Adrenal gland (tissue), 12 donors: Measurements from ENCODE around the gene TCEA3. TPM values are rescaled to one million over a fixed set of nuclear protein-coding genes. Genes with fewer than 3 reads are reported as not detected.

Experiments
- DNase-seq, 7 donors: peaks; one replicate each; pipeline ENCODE4 v3.0.0-alpha.2; 2019 to 2020
- H3K27ac ChIP-seq, 5 donors: fragments of 200-600 bp; sonication (generic) in 4 of 5; 1 replicate in 3 of 5; 2 replicates in 2 of 5; pipeline versions ENCODE4 v1.5.1 to v1.8.0; 2016 to 2020; ENCODE audit warnings: mild to moderate bottlenecking in 1 of 5
- H3K27me3 ChIP-seq: fragments of 200-600 bp; 2 replicates; pipeline ENCODE4 v1.8.0; 2021
- H3K36me3 ChIP-seq, 2 donors: fragments of 200-600 bp; replicated peaks in 1 of 2; 1 replicate in 1 of 2; 2 replicates in 1 of 2; pipeline versions ENCODE4 v1.5.1 to v1.8.0; 2018 to 2022
- H3K4me1 ChIP-seq, 2 donors: fragments of 200-600 bp; replicated peaks in 1 of 2; 1 replicate in 1 of 2; 2 replicates in 1 of 2; pipeline versions ENCODE4 v1.5.1 to v1.8.0; 2018 to 2021
- H3K4me3 ChIP-seq, 4 donors: fragments of 200-600 bp; sonication (generic) in 3 of 4; one replicate each; pipeline ENCODE4 v1.5.1; 2016 to 2018
- H3K9me3 ChIP-seq, 3 donors: fragments of 200-600 bp; sonication (generic) in 1 of 3; replicated peaks in 1 of 3; 1 replicate in 2 of 3; 2 replicates in 1 of 3; pipeline versions ENCODE4 v1.5.1 to v1.8.0; 2016 to 2021
- POLR2A ChIP-seq, 2 donors: fragments of 450-650 bp; IDR thresholded peaks; one replicate each; pipeline ENCODE4 v1.6.1; 2017; ENCODE audit warnings: antibody characterized with exemption in 2 of 2, mild to moderate bottlenecking in 2 of 2, moderate library complexity in 1 of 2
- WGBS, 4 donors: extraction: QIAGEN DNeasy Blood & Tissue Kit in 2 of 4; methylation state at CpG; one replicate each; pipeline versions ENCODE4 v1.1.5 to v1.1.7; 2013 to 2017; 5-methylcytosine and 5-hydroxymethylcytosine counted together
- intact Hi-C, 2 donors: fragments of 100-400 bp; cut with DNase I; formaldehyde crosslinking; loops; one replicate each; pipeline versions ENCODE4 v1.14.1 to v1.15.0; 2022 to 2023
- polyA plus RNA-seq, 3 donors: library from polyadenylated mRNA; stranded (reverse); fragments of 200-250 nt in 2 of 3; fragments of 350-450 nt in 1 of 3; fragmentation: Illumina TruSeq in 1 of 3; extraction: RNeasy Lipid Tissue Mini Kit (QIAGEN cat#74804) in 1 of 3; gene quantifications; one replicate each; pipeline ENCODE4 v1.2.3, GENCODE V29; 2013 to 2014
- total RNA-seq, 9 donors: library from RNA; depleted of rRNA in 4 of 9; stranded (reverse); fragments of >200 nt in 4 of 9; fragments of 120-200 nt in 1 of 9; fragmentation: NEBNext Ultra II Directional in 1 of 9; extraction: Animal tissue kit (Norgen Biotek cat#: 25700) in 1 of 9; gene quantifications; one replicate each; pipeline versions ENCODE4 v1.1.0 to v1.2.4, GENCODE V29; 2013 to 2023
- TF ChIP-seq, protein P1 (sequence below), 6 experiments: fragments of 450-650 bp in 4 of 6; fragments of 200-600 bp in 2 of 6; sonication (generic) in 1 of 6; IDR thresholded peaks; 1 replicate in 5 of 6; 2 replicates in 1 of 6; pipeline versions ENCODE4 v1.5.1 to v1.8.0; 2016 to 2021; ENCODE audit warnings: antibody characterized with exemption in 6 of 6, mild to moderate bottlenecking in 2 of 6, moderate library complexity in 1 of 6
- donor health status: healthy with polysubstance abuse.
- donor health status: Bipolar disorder and iron deficiency.
- donor health status: DM: yes; HTN: yes; CAD: no.
- donor health status: DM: no; HTN: no; CAD: no.
- donor health status: DM: no; HTN: no; CAD: no.
- donor health status: DM: yes; HTN: yes; CAD: no.

Gene TCEA3
- total and polyA plus RNA-seq, 12 donors, result 23.6 to 171 (median 115) TPM

DNA sequence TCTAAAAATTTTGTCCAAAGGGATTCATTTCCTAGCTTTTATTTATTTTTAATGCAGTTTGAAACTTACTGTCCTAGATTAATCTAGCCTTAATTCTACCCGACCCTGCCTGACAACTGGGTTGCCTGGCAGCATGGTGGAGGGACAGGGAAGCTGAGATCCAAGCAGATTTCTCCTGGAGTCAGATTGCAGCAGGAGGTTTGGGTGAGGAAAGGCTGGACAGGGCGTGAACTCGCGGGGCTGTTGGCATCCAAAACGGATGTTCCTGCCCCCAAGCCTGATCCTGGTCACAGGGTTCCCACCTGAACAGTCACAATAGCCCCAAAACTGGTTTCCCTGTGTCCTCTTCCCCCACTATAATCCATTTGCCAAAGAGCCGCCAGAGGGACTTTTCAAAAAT, 23.2 kb downstream of the TCEA3 start:
- DNase-seq, result no peak
- Histone ChIP-seq H3K27ac (peak overlapping the region in 2 of 5 donors; percentile 55 to 87), H3K4me3 (no peak overlapping the region), H3K27me3 (no peaks in the 10 kb centered on the region), H3K36me3 (peaks cover 0 to 7% of the 10 kb centered on the region in 2 donors), H3K4me1 (peaks cover 16 to 52% of the 10 kb centered on the region in 2 donors), H3K9me3 (no peaks in the 10 kb centered on the region)
- intact Hi-C loops, result loop anchor here in 1 of 2 donors (10.0 kb wide), 1 partner anchor 67 kb away; no protein-coding TSS in a partner anchor
- 81 to 87% (median 83%) methylated on average over 6 of the region's 6 CpGs for WGBS, 4 donors
- TF ChIP-seq, protein P1, sequence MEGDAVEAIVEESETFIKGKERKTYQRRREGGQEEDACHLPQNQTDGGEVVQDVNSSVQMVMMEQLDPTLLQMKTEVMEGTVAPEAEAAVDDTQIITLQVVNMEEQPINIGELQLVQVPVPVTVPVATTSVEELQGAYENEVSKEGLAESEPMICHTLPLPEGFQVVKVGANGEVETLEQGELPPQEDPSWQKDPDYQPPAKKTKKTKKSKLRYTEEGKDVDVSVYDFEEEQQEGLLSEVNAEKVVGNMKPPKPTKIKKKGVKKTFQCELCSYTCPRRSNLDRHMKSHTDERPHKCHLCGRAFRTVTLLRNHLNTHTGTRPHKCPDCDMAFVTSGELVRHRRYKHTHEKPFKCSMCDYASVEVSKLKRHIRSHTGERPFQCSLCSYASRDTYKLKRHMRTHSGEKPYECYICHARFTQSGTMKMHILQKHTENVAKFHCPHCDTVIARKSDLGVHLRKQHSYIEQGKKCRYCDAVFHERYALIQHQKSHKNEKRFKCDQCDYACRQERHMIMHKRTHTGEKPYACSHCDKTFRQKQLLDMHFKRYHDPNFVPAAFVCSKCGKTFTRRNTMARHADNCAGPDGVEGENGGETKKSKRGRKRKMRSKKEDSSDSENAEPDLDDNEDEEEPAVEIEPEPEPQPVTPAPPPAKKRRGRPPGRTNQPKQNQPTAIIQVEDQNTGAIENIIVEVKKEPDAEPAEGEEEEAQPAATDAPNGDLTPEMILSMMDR (IDR thresholded peaks at IDR 0.05), result no peak
- TF ChIP-seq POLR2A (IDR thresholded peaks at IDR 0.05), result no peak

DNA sequence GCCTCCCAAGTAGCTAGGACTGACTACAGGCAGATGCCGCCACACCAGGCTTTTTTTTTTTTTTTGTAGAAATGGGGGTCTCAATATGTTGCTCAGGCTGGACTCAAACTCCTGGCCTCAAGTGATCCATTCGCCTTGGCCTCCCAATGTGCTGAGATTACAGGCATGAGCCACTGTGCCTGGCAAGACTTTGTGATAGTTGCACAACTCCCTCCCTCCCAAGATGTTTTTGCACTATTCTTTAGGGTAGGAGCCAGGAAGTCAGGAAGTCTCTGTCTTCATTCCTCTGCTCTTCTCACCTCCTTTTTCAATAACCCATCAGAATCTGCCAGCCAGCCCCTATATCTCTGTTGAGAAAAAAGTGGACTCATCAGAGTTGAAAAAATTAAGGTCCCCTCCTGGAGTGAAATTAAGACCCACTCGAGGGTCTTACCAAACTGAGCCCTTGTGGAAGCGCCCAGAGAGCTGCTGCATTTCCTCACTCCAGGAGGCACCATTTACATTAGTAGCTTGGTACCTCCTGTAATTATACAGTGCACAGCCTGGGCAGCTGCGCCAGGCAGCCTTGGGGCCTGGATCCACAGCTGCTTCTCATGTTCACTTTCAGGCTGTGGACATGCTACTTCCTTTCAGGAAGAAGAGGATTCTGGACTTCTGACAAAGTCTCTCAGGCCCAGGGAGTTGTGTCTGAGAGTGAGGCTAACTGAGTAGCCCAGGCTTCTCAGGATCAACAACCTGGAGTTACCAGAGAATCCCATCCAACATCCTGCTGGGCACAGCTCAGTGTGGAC, 24.0 kb downstream of the TCEA3 start:
- peak in 1 of 7 donors; percentile 53 for DNase-seq
- intact Hi-C loops, result loop anchor here in 1 of 2 donors (10.0 kb wide), 1 partner anchor 66 kb away; no protein-coding TSS in a partner anchor
- TF ChIP-seq, protein P1 (IDR thresholded peaks at IDR 0.05), result no peak
- H3K27me3 ChIP-seq, result no peaks in the 10 kb centered on the region
- H3K36me3 ChIP-seq, result peaks cover 0 to 7% of the 10 kb centered on the region in 2 donors
- H3K27ac ChIP-seq, result peak overlapping the region in 2 of 5 donors; percentile 55 to 65
- H3K4me3 ChIP-seq, result no peak overlapping the region
- 68 to 86% (median 81%) methylated on average over 4 to 5 of the region's 5 CpGs for WGBS, 4 donors
- no peaks in the 10 kb centered on the region for H3K9me3 ChIP-seq
- peaks cover 16 to 52% of the 10 kb centered on the region in 2 donors for H3K4me1 ChIP-seq

GRCh38 chr1:23399229-23399628, 25.3 kb downstream of the TCEA3 start:
- WGBS, 4 donors, result 91 to 100% (median 94%) methylated on average over 1 of the region's 1 CpG
- TF ChIP-seq, protein P1 (IDR thresholded peaks at IDR 0.05), result no peak
- no peak for TF ChIP-seq POLR2A (IDR thresholded peaks at IDR 0.05)
- Histone ChIP-seq H3K27ac (no peak overlapping the region), H3K9me3 (no peaks in the 10 kb centered on the region), H3K4me3 (no peak overlapping the region), H3K4me1 (peaks cover 25 to 53% of the 10 kb centered on the region in 2 donors), H3K27me3 (no peaks in the 10 kb centered on the region), H3K36me3 (peaks cover 0 to 7% of the 10 kb centered on the region in 2 donors)
- no peak for DNase-seq
- intact Hi-C loops, result loop anchor here in 1 of 2 donors (5.0 kb wide), 1 partner anchor 57 kb away; the partner anchor contains the start of gene HNRNPR

GRCh38 chr1:23397908-23398307, 26.6 kb downstream of the TCEA3 start:
- WGBS, 4 donors, result 92 to 97% (median 96%) methylated on average over 7 of the region's 7 CpGs
- Histone ChIP-seq H3K4me1 (peaks cover 24 to 53% of the 10 kb centered on the region in 2 donors), H3K27me3 (no peaks in the 10 kb centered on the region), H3K36me3 (peaks cover 0 to 7% of the 10 kb centered on the region in 2 donors), H3K27ac (no peak overlapping the region), H3K4me3 (no peak overlapping the region), H3K9me3 (no peaks in the 10 kb centered on the region)
- DNase-seq, result no peak
- intact Hi-C loops, result loop anchor here in 1 of 2 donors (5.0 kb wide), 1 partner anchor 56 kb away; the partner anchor contains the start of gene HNRNPR
- TF ChIP-seq POLR2A (IDR thresholded peaks at IDR 0.05), result no peak
- TF ChIP-seq, protein P1 (IDR thresholded peaks at IDR 0.05), result no peak
